Stimulated activated naive CD4-positive, alpha-beta T cell (primary cell): ENCODE measurements around the gene GABRB3.

ENCODE experiments used
- DNase-seq, 6 experiments: peaks; one replicate each; lab custom pipeline; 2025; lab: John Stamatoyannopoulos, UW

Gene GABRB3

GRCh38 chr15:26555898-26556297, 217.0 kb downstream of the GABRB3 start:
- no peak for DNase-seq

- no peak for DNase-seq
Observed at GRCh38 chr15:26551473-26551872, 221.4 kb downstream of the GABRB3 start.

- no peak for DNase-seq
Observed at GRCh38 chr15:26550880-26551279, 222.0 kb downstream of the GABRB3 start.

GRCh38 chr15:26537663-26538062, 235.2 kb downstream of the GABRB3 start:
- no peak for DNase-seq

- no peak for DNase-seq
Observed at GRCh38 chr15:26531489-26531888, 241.4 kb downstream of the GABRB3 start.

- DNase-seq: no peak
Observed at GRCh38 chr15:26525096-26525495, 247.8 kb downstream of the GABRB3 start.

GRCh38 chr15:26521691-26522198, 251.1 kb downstream of the GABRB3 start:
- DNase-seq: no peak

GRCh38 chr15:26521130-26521529, 251.7 kb downstream of the GABRB3 start:
- DNase-seq: no peak

- DNase-seq: no peak
Observed at GRCh38 chr15:26518885-26519284, 254.0 kb downstream of the GABRB3 start.

GRCh38 chr15:26516102-26516980, 256.5 kb downstream of the GABRB3 start:
- DNase-seq: no peak

- no peak for DNase-seq
Observed at GRCh38 chr15:26504009-26504408, 268.9 kb downstream of the GABRB3 start.
